Glutamatergic neuron (in vitro differentiated cells): ENCODE results near the gene LENEP. TPM values are rescaled to one million over a fixed set of nuclear protein-coding genes. Genes with fewer than 3 reads are reported as not detected.

Experiments used
- DNase-seq: peaks from one replicate; pipeline ENCODE4 v3.0.0; 2022
- H3K27ac Mint-ChIP-seq: one replicate; pipeline ENCODE4 v1.8.0; 2020; ENCODE audit warnings: mild to moderate bottlenecking, mixed read lengths, inconsistent platforms; ENCODE audit not compliant: unreplicated experiment
- H3K27me3 Mint-ChIP-seq: one replicate; pipeline ENCODE4 v1.8.0; 2020; ENCODE audit warnings: mild to moderate bottlenecking, moderate library complexity, mixed read lengths, inconsistent platforms; ENCODE audit not compliant: unreplicated experiment
- H3K36me3 Mint-ChIP-seq: one replicate; pipeline ENCODE4 v1.8.0; 2020; ENCODE audit warnings: mild to moderate bottlenecking, mixed read lengths, inconsistent platforms; ENCODE audit not compliant: unreplicated experiment
- H3K4me1 Mint-ChIP-seq: one replicate; pipeline ENCODE4 v1.8.0; 2020; ENCODE audit warnings: mild to moderate bottlenecking, low read depth, mixed read lengths, inconsistent platforms; ENCODE audit not compliant: unreplicated experiment
- H3K4me3 Mint-ChIP-seq: one replicate; pipeline ENCODE4 v1.8.0; 2020; ENCODE audit warnings: mild to moderate bottlenecking, mixed read lengths, inconsistent platforms; ENCODE audit not compliant: unreplicated experiment
- H3K9me3 Mint-ChIP-seq: one replicate; pipeline ENCODE4 v1.8.0; 2020; ENCODE audit warnings: mild to moderate bottlenecking, moderate library complexity, mixed read lengths, inconsistent platforms; ENCODE audit not compliant: unreplicated experiment
- total RNA-seq: library from RNA; stranded (reverse); fragmentation: NEBNext Ultra II Directional; extraction: Animal tissue kit (Norgen Biotek cat#: 25700); gene quantifications from one replicate; pipeline ENCODE4 v1.2.1, GENCODE V29; 2021; ENCODE audit not compliant: unreplicated experiment
- TF ChIP-seq, protein P1 (sequence below): fragments of 200-600 bp; sonication (generic); IDR thresholded peaks from one replicate; pipeline ENCODE4 v1.5.0; 2021; ENCODE audit not compliant: partially characterized antibody, unreplicated experiment

The LENEP gene
- total RNA-seq, 1 donor from 2014 or later: 1.3 TPM

DNA sequence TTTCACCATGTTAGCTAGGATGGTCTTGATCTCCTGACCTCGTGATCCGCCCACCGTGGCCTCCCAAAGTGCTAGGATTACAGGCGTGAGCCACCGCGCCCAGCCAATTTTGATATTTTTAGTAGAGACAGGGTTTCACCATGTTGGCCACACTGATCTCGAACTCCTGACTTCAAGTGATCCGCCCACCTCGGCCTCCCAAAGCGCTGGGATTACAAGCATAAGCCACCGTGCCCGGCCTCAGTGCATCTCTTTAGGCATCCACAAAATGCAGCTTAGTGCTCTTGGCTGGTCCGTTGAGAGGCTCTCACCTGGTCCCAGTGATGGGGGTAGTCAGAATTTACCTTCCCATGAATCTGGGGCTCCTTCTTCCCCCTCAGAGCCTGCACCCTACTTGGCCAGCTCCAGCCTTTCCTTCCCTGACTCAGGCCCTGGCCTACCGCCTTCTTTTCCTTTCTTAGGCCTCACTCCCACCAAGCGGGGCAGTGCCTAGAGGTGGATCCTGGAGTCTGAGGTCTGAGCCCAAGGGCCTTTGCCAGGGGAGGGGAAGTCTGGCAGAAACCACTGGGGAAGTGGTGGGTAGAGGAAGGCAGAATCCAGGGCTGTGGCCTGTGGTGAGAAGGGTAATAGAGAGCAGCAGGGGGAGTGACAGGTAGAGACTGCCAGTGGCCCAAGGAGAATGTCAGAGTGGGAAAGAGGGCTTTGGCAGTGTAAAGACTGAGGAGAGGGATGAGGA is 3.7 kb downstream of the LENEP start:
- DNase-seq: no peak
- H3K4me3 Mint-ChIP-seq: no peak overlapping the region
- peaks cover 4% of the 10 kb centered on the region for H3K4me1 Mint-ChIP-seq
- H3K27me3 Mint-ChIP-seq: peaks cover 7% of the 10 kb centered on the region
- TF ChIP-seq, protein P1, sequence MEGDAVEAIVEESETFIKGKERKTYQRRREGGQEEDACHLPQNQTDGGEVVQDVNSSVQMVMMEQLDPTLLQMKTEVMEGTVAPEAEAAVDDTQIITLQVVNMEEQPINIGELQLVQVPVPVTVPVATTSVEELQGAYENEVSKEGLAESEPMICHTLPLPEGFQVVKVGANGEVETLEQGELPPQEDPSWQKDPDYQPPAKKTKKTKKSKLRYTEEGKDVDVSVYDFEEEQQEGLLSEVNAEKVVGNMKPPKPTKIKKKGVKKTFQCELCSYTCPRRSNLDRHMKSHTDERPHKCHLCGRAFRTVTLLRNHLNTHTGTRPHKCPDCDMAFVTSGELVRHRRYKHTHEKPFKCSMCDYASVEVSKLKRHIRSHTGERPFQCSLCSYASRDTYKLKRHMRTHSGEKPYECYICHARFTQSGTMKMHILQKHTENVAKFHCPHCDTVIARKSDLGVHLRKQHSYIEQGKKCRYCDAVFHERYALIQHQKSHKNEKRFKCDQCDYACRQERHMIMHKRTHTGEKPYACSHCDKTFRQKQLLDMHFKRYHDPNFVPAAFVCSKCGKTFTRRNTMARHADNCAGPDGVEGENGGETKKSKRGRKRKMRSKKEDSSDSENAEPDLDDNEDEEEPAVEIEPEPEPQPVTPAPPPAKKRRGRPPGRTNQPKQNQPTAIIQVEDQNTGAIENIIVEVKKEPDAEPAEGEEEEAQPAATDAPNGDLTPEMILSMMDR: no peak
- no peaks in the 10 kb centered on the region for H3K36me3 Mint-ChIP-seq
- no peak overlapping the region for H3K27ac Mint-ChIP-seq
- peaks cover 5% of the 10 kb centered on the region for H3K9me3 Mint-ChIP-seq

DNA sequence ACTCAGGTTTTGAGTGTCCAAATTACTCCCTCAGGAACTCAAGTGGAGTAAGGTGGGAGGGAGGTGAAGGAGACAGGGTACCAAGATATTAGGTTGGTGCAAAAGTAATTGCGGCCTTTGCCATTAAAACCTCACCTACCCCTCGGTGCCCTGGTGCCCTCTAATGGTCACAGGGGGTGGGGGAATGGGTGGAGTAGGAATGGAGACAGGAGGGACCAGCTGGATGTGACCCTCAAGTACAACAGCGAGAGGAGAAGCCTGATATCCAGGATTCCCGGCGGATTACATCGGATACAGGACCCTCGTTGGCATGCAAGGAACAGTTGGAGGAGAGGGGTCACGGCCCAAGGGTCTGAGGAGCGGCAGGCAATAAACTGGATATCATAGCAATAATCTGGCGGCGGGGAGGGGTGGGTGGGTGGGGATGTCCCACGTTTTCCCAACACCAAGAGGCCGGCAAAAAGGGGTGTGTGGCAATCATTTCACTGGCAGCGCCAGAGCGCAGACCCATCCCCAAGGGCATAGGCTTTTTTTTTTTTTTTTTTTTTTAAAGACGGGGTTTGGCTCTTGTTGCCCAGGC is 4.9 kb downstream of the LENEP start:
- peaks cover 5% of the 10 kb centered on the region for H3K27me3 Mint-ChIP-seq
- H3K4me1 Mint-ChIP-seq: peaks cover 4% of the 10 kb centered on the region
- peaks cover 5% of the 10 kb centered on the region for H3K9me3 Mint-ChIP-seq
- H3K27ac Mint-ChIP-seq: no peak overlapping the region
- no peaks in the 10 kb centered on the region for H3K36me3 Mint-ChIP-seq
- H3K4me3 Mint-ChIP-seq: no peak overlapping the region
- TF ChIP-seq, protein P1: no peak
- no peak for DNase-seq

DNA sequence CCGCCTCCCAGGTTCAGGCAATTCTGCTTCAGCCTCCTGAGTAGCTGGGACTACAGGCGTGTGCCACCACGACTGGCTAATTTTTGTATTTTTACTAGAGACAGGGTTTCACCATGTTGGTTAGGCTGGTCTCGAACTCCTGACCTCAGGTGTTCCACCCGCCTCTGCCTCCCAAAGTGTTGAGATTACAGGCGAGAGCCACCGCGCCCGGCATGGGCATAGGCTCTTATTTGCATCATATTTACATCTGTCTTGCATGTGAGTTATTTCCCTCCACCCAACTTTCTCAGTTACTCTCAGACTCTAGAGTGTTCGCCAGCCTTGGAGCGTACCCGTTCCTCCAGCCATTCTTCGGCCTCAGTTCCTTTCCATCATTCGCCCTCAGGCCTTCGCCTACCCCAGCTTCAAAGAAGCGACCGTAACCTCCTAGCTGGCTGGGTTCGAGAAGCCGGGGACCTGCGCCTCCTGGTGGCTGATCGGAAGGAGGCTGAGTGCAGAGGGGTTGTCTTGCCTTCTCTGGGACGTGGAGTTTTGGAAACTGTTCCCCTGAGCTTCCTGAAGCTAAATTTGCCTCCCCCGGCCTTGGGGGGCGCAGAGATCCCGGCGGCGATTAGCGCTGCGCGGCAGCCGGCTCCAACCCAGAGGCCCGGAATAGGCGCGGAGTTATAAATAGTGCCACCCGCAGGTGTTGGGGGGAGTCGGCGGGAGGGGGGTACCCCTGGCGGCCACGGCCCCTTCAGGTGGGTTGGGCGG is 5.6 kb downstream of the LENEP start:
- Mint-ChIP-seq H3K36me3 (no peaks in the 10 kb centered on the region), H3K4me1 (peaks cover 4% of the 10 kb centered on the region), H3K9me3 (peaks cover 5% of the 10 kb centered on the region), H3K27ac (peak overlapping the region; percentile 22), H3K4me3 (peak overlapping the region; percentile 67), H3K27me3 (peaks cover 5% of the 10 kb centered on the region)
- TF ChIP-seq, protein P1: peak; percentile 92
- DNase-seq: peak; percentile 87

DNA sequence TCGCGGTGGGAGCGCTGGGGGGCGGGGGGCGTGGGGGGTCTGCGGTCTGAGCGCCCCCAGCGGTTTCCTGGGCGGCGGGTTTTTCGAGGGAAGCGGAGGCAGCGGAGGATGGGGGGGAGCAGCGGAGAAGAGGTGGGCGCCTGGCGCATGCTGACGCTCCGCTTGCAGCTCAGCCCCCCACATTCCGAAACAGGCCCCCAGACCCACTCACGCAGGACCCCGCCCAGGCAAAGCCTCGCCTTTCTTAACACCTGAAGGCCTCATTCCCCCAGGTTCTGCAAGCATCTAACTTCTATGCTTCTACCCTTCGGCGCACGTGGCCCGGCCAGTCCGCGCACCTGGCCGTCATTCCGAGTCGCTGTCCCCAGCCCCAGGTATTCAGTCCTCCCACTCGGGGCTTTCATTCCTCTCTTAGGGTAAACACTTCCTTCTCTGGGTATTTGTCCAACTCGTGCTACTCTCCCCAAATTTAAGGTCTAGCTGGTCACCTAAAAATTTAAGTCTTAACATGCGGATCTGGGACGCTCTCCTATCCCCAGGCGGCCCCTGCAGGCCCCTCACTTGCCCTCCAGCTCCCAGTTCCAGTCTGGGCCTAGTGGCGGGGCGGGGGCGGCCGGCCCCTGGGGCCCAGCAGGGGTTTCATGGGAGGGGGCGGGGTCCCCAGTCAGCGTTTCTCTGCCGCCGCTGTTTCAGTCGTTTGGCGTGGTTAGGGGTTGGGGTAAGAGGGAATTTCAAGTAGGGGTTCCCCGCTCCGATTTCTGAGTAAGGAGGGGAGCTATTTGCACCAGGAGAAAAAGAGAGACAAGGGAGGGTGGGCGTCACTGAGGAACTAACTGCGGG is 6.4 kb downstream of the LENEP start:
- TF ChIP-seq, protein P1: no peak
- H3K36me3 Mint-ChIP-seq: no peaks in the 10 kb centered on the region
- peaks cover 7% of the 10 kb centered on the region for H3K4me1 Mint-ChIP-seq
- H3K9me3 Mint-ChIP-seq: peaks cover 5% of the 10 kb centered on the region
- no peak for DNase-seq
- H3K27ac Mint-ChIP-seq: no peak overlapping the region
- H3K4me3 Mint-ChIP-seq: peak overlapping the region; percentile 88
- H3K27me3 Mint-ChIP-seq: peaks cover 9% of the 10 kb centered on the region
